ENCODE data around the gene SAP30L. TPM values are rescaled to one million over a fixed set of nuclear protein-coding genes. Genes with fewer than 3 reads are reported as not detected.
A peak's percentile ranks its signal among the peaks of the same experiment; 100 is the strongest.

Gene SAP30L
- total and polyA plus RNA-seq, 12 donors = 14.4 to 38.3 (median 33.8) TPM

DNA sequence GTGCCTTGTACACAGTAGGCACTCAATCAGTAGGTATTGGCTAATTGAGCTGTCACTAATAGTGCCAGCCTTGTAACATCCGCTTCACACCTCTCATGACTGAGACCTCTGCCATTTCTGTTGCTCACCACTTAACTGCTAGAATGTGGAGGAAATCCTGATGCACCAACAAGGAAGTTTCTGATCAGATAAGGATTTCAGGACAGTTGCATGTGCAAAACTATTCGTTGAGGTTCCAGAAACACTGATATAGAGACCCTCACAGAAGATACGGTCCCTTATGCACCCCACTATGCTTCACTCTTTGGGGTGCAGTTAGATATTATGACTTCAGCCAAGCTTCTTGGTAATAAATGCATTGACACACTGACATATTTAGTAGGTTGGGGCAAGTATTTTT, 10.7 kb downstream of the SAP30L start:
- TF ChIP-seq, protein P1, sequence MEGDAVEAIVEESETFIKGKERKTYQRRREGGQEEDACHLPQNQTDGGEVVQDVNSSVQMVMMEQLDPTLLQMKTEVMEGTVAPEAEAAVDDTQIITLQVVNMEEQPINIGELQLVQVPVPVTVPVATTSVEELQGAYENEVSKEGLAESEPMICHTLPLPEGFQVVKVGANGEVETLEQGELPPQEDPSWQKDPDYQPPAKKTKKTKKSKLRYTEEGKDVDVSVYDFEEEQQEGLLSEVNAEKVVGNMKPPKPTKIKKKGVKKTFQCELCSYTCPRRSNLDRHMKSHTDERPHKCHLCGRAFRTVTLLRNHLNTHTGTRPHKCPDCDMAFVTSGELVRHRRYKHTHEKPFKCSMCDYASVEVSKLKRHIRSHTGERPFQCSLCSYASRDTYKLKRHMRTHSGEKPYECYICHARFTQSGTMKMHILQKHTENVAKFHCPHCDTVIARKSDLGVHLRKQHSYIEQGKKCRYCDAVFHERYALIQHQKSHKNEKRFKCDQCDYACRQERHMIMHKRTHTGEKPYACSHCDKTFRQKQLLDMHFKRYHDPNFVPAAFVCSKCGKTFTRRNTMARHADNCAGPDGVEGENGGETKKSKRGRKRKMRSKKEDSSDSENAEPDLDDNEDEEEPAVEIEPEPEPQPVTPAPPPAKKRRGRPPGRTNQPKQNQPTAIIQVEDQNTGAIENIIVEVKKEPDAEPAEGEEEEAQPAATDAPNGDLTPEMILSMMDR (IDR thresholded peaks at IDR 0.05) = no peak
- Histone ChIP-seq H3K9me3 (no peaks in the 10 kb centered on the region), H3K36me3 (peaks cover 0 to 84% (median 44%) of the 10 kb centered on the region in 9 donors), H3K27me3 (no peaks in the 10 kb centered on the region), H3K4me3 (no peak overlapping the region), H3K27ac (no peak overlapping the region), H3K4me1 (peaks cover 0 to 22% (median 17%) of the 10 kb centered on the region in 9 donors)
- no peak for ATAC-seq
- no peak for DNase-seq
- 77 to 81% methylated on average over 3 of the region's 3 CpGs for WGBS, 2 donors
- intact Hi-C loops (cut with DNase I) = no loop called here

GRCh38 chr5:154459015-154459414, 13.2 kb downstream of the SAP30L start:
- H3K9me3 ChIP-seq = no peaks in the 10 kb centered on the region
- no peaks in the 10 kb centered on the region for H3K27me3 ChIP-seq
- intact Hi-C loops (cut with DNase I) = no loop called here
- peaks cover 0 to 22% (median 17%) of the 10 kb centered on the region in 9 donors for H3K4me1 ChIP-seq
- peak in 6 of 8 donors; percentile 32 to 69 (median 50) for ATAC-seq
- H3K4me3 ChIP-seq = no peak overlapping the region
- no peak for DNase-seq
- no peak overlapping the region for H3K27ac ChIP-seq
- TF ChIP-seq, protein P1 (IDR thresholded peaks at IDR 0.05) = no peak
- WGBS, 2 donors = 47 to 58% methylated on average over 3 of the region's 3 CpGs
- peaks cover 0 to 67% (median 34%) of the 10 kb centered on the region in 9 donors for H3K36me3 ChIP-seq

GRCh38 chr5:154460172-154460571, 14.4 kb downstream of the SAP30L start:
- intact Hi-C loops (cut with DNase I) = no loop called here
- no peaks in the 10 kb centered on the region for H3K9me3 ChIP-seq
- peaks cover 0 to 55% (median 28%) of the 10 kb centered on the region in 9 donors for H3K36me3 ChIP-seq
- H3K27me3 ChIP-seq = no peaks in the 10 kb centered on the region
- ATAC-seq (no peak), DNase-seq (no peak)
- TF ChIP-seq, protein P1 (IDR thresholded peaks at IDR 0.05) = no peak
- 95 to 100% methylated on average over 4 of the region's 4 CpGs for WGBS, 2 donors
- H3K4me3 ChIP-seq = no peak overlapping the region
- peaks cover 0 to 22% (median 17%) of the 10 kb centered on the region in 9 donors for H3K4me1 ChIP-seq
- H3K27ac ChIP-seq = no peak overlapping the region

GRCh38 chr5:154461531-154461930, 15.7 kb downstream of the SAP30L start:
- Histone ChIP-seq H3K27me3 (no peaks in the 10 kb centered on the region), H3K27ac (no peak overlapping the region), H3K4me1 (peaks cover 0 to 22% (median 17%) of the 10 kb centered on the region in 9 donors), H3K36me3 (peaks cover 0 to 42% (median 14%) of the 10 kb centered on the region in 9 donors), H3K4me3 (no peak overlapping the region), H3K9me3 (no peaks in the 10 kb centered on the region)
- intact Hi-C loops (cut with DNase I) = no loop called here
- 61 to 64% methylated on average over 6 of the region's 6 CpGs for WGBS, 2 donors
- ATAC-seq (peak in 3 of 8 donors; percentile 16 to 48 (median 36)), DNase-seq (no peak)
- TF ChIP-seq, protein P1 (IDR thresholded peaks at IDR 0.05) = peak in 2 of 9 donors; percentile 10 to 19
